Ishikawa (cell line): ENCODE measurements around the gene SDK1.

ENCODE experiments used
- CEBPB ChIP-seq: IDR thresholded peaks from 2 replicates; pipeline ENCODE4 v1.6.1; 2012
- CREB1 ChIP-seq: IDR thresholded peaks from 2 replicates; pipeline ENCODE4 v1.6.1; 2012; ENCODE audit warnings: low read depth
- EGR1 ChIP-seq: IDR thresholded peaks from 2 replicates; pipeline ENCODE4 v1.6.1; 2012
- EP300 ChIP-seq: IDR thresholded peaks from 2 replicates; pipeline ENCODE4 v1.6.1; 2012; ENCODE audit warnings: borderline replicate concordance
- FOXM1 ChIP-seq: IDR thresholded peaks from 2 replicates; pipeline ENCODE4 v1.6.1; 2012; ENCODE audit warnings: low read depth, borderline replicate concordance
- NFIC ChIP-seq: IDR thresholded peaks from 2 replicates; pipeline ENCODE4 v1.6.1; 2012
- RAD21 ChIP-seq: IDR thresholded peaks from 2 replicates; pipeline ENCODE4 v1.6.1; 2012; ENCODE audit warnings: low read depth
- TAF1 ChIP-seq: IDR thresholded peaks from 2 replicates; pipeline ENCODE4 v1.6.1; 2012; ENCODE audit warnings: low read depth, mild to moderate bottlenecking
- TCF12 ChIP-seq: IDR thresholded peaks from 2 replicates; pipeline ENCODE4 v1.6.1; 2012; ENCODE audit warnings: low read depth
- TEAD4 ChIP-seq: IDR thresholded peaks from 2 replicates; pipeline ENCODE4 v1.6.1; 2012
- YY1 ChIP-seq: IDR thresholded peaks from 2 replicates; pipeline ENCODE4 v1.6.1; 2012; ENCODE audit warnings: low read depth
- ZBTB7A ChIP-seq: IDR thresholded peaks from 2 replicates; pipeline ENCODE4 v1.6.1; 2012; ENCODE audit warnings: low read depth
- TF ChIP-seq, protein P1 (sequence below): IDR thresholded peaks from 2 replicates; pipeline ENCODE4 v1.6.1; 2012; ENCODE audit warnings: low read depth, mild to moderate bottlenecking
- TF ChIP-seq, protein P2 (sequence below): IDR thresholded peaks from 2 replicates; pipeline ENCODE4 v1.6.1; 2012
- TF ChIP-seq, protein P3 (sequence below): IDR thresholded peaks from 2 replicates; pipeline ENCODE4 v1.6.1; 2012

Gene SDK1

DNA sequence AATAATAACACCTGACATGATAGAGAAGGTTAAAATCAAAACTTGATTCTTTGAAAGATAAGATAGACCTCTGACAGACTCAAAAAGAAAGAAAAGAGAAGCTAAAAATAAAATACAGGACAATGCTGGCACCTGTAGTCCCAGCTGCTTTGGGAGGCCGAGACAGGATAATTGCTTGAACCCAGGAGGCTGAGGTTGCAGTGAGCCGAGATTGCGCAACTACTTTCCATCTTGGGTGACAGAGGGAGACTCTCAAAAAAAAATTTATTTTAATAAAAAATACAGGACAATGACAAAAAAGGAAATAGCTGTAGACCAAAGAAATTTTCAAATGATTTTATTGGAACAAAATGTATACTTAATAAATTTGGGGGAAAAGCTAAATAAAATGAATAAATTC is 263.2 kb downstream of the SDK1 start:
- TF ChIP-seq CEBPB (peak; percentile 76), TAF1 (no peak)

DNA sequence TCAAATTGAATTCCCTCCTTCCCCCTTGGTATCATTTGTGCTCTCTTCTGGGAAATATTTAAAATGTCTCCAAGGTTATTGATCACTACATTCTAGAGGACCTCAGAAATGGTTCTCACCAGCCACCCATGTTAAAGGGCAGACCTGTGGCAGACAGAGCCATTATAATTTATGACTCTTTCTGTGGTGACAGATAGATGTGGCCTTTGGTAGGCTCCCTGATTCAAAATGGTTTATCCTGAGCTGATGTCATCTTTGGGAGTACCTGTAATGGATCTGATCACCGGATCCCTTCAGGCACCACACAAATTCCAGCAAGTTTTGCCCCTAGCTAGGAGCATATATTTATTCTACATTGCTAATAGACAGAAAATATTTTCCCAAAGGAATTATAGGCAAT is 267.5 kb downstream of the SDK1 start:
- TF ChIP-seq TEAD4 (no peak), YY1 (no peak), ZBTB7A (no peak), TCF12 (no peak), EGR1 (no peak), NFIC (no peak), RAD21 (no peak), CEBPB (no peak), FOXM1 (no peak), TAF1 (no peak), EP300 (no peak)
- TF ChIP-seq, protein P1, sequence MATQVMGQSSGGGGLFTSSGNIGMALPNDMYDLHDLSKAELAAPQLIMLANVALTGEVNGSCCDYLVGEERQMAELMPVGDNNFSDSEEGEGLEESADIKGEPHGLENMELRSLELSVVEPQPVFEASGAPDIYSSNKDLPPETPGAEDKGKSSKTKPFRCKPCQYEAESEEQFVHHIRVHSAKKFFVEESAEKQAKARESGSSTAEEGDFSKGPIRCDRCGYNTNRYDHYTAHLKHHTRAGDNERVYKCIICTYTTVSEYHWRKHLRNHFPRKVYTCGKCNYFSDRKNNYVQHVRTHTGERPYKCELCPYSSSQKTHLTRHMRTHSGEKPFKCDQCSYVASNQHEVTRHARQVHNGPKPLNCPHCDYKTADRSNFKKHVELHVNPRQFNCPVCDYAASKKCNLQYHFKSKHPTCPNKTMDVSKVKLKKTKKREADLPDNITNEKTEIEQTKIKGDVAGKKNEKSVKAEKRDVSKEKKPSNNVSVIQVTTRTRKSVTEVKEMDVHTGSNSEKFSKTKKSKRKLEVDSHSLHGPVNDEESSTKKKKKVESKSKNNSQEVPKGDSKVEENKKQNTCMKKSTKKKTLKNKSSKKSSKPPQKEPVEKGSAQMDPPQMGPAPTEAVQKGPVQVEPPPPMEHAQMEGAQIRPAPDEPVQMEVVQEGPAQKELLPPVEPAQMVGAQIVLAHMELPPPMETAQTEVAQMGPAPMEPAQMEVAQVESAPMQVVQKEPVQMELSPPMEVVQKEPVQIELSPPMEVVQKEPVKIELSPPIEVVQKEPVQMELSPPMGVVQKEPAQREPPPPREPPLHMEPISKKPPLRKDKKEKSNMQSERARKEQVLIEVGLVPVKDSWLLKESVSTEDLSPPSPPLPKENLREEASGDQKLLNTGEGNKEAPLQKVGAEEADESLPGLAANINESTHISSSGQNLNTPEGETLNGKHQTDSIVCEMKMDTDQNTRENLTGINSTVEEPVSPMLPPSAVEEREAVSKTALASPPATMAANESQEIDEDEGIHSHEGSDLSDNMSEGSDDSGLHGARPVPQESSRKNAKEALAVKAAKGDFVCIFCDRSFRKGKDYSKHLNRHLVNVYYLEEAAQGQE, result no peak
- TF ChIP-seq, protein P2, sequence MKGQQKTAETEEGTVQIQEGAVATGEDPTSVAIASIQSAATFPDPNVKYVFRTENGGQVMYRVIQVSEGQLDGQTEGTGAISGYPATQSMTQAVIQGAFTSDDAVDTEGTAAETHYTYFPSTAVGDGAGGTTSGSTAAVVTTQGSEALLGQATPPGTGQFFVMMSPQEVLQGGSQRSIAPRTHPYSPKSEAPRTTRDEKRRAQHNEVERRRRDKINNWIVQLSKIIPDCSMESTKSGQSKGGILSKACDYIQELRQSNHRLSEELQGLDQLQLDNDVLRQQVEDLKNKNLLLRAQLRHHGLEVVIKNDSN, result no peak
- TF ChIP-seq, protein P3, sequence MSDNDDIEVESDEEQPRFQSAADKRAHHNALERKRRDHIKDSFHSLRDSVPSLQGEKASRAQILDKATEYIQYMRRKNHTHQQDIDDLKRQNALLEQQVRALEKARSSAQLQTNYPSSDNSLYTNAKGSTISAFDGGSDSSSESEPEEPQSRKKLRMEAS, result no peak

DNA sequence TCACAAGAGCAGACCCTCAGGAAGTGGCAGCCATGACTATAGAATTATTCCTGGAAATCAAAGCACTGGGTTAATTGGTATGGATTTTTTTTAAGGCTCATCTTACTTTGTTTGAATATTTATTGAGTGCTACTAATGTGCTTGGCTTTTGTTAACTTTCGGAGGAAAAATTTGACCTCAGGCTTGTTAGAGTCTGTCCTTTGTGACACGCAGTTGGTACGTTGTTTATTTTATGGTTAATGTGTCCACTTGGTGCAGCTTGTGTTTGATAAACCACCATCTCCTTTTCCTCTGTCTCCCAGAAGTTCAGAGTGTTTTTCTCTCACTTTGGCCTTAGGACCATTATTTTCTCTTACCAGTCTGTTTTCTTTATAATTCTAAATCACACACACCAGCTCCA is 268.6 kb downstream of the SDK1 start:
- TF ChIP-seq RAD21, result no peak
- TF ChIP-seq TEAD4, result no peak
- no peak for TF ChIP-seq YY1
- no peak for TF ChIP-seq FOXM1
- TF ChIP-seq CREB1, result no peak
- TF ChIP-seq, protein P2, result no peak
- no peak for TF ChIP-seq NFIC
- TF ChIP-seq, protein P1, result no peak
- no peak for TF ChIP-seq EGR1
- no peak for TF ChIP-seq CEBPB
- no peak for TF ChIP-seq TCF12
- no peak for TF ChIP-seq EP300
- no peak for TF ChIP-seq ZBTB7A
- TF ChIP-seq, protein P3, result no peak

DNA sequence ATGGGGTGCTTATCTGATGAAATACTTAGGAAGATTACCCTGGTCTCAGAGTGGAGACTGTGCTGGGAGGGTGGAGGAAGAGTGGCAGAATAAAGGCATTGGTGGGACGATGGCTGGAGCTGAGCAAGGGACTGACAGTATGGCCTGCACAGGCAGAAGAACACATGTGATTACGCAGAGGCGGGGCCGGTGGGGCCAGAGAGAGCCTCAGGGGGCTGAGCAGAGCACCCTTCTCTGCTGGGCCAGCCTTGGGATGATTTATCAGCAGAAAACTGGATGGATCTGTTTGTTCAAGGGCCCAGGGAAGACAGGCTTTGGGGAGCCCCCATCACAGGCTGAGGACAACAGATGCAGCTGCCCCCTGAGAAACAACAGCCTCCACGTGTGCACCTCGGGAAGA is 272.1 kb downstream of the SDK1 start:
- TF ChIP-seq EP300, result no peak
- no peak for TF ChIP-seq TCF12
- no peak for TF ChIP-seq ZBTB7A
- no peak for TF ChIP-seq NFIC
- TF ChIP-seq, protein P2, result no peak
- TF ChIP-seq, protein P1, result no peak
- no peak for TF ChIP-seq RAD21
- no peak for TF ChIP-seq EGR1
- no peak for TF ChIP-seq CREB1
- TF ChIP-seq, protein P3, result no peak
- TF ChIP-seq CEBPB, result no peak
- no peak for TF ChIP-seq TEAD4
- TF ChIP-seq FOXM1, result no peak
- TF ChIP-seq TAF1, result no peak
- TF ChIP-seq YY1, result no peak
